ENCODE data around the gene AP3S1. TPM values are rescaled to one million over a fixed set of nuclear protein-coding genes. Genes with fewer than 3 reads are reported as not detected.

Gene AP3S1
- total RNA-seq, 2 experiments from 2014 or later: 33.2 to 33.6 TPM

DNA sequence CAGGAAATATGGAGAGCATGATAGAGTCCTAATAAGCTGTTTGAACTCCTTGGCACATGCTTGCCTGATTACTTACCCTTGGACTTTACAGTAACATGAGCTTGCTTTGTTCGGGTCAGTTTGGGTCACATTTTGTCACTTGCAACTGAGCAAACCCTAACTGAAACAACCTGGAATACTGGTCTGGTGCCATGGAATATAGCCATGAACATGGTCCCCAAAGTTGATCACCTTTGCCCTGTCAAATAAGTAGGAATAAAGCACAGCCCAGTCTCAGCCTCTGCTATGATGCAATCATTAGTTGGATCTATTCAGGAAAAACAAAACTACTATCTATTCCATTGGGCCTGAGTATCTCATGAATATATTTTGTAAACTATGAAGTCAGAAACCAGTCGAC lies 43.5 kb upstream of the AP3S1 start:
- no peaks in the 10 kb centered on the region for H3K9me3 Mint-ChIP-seq
- no peaks in the 10 kb centered on the region for H3K4me1 ChIP-seq (ENCODE audit: insufficient read depth, low read length)
- POLR2A ChIA-PET: no interaction called here

DNA sequence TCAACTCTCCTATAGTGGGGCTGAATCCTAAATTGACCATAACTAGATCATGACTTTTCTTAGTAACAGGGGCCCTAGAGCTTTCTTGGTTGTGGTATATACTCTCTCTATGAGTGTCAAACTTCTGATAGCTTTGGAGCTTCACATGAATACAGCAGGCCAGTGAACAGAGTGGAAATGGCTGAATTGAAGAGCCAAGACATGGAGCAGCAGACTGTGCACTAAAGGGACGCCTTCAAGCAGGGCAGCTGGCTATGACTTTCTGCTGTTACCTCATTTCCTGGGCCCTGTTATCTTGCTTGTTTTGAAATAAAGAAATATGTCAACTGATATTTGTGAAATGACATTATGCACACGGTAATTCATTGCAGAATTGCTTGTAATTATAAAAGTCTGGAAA lies 41.6 kb upstream of the AP3S1 start:
- H3K27ac Mint-ChIP-seq: no peak overlapping the region
- H3K9me3 Mint-ChIP-seq: no peaks in the 10 kb centered on the region
- DNase-seq: no peak
- Histone ChIP-seq H3K27me3 (ENCODE audit: control insufficient read depth in 1 of 2, insufficient read depth in 2 of 2, low read length in 2 of 2) (no peaks in the 10 kb centered on the region), H3K27ac (ENCODE audit: low read depth in 1 of 2, low read length in 2 of 2) (no peak overlapping the region), H3K4me3 (ENCODE audit: low read length) (no peak overlapping the region), H3K36me3 (ENCODE audit: insufficient read depth, low read length) (no peaks in the 10 kb centered on the region), H3K9me3 (ENCODE audit: control insufficient read depth in 1 of 2, insufficient read depth in 1 of 2, low read length in 2 of 2) (no peaks in the 10 kb centered on the region), H3K4me1 (ENCODE audit: insufficient read depth, low read length) (no peaks in the 10 kb centered on the region)
- intact Hi-C loops (cut with DNase I, micrococcal nuclease): no loop called here
- H3K4me3 Mint-ChIP-seq: no peak overlapping the region
- TF ChIP-seq, protein P1, sequence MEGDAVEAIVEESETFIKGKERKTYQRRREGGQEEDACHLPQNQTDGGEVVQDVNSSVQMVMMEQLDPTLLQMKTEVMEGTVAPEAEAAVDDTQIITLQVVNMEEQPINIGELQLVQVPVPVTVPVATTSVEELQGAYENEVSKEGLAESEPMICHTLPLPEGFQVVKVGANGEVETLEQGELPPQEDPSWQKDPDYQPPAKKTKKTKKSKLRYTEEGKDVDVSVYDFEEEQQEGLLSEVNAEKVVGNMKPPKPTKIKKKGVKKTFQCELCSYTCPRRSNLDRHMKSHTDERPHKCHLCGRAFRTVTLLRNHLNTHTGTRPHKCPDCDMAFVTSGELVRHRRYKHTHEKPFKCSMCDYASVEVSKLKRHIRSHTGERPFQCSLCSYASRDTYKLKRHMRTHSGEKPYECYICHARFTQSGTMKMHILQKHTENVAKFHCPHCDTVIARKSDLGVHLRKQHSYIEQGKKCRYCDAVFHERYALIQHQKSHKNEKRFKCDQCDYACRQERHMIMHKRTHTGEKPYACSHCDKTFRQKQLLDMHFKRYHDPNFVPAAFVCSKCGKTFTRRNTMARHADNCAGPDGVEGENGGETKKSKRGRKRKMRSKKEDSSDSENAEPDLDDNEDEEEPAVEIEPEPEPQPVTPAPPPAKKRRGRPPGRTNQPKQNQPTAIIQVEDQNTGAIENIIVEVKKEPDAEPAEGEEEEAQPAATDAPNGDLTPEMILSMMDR (IDR thresholded peaks at IDR 0.05): no peak
- ATAC-seq (ENCODE audit: poor library complexity): no peak
- H3K27me3 Mint-ChIP-seq: peaks cover 9% of the 10 kb centered on the region
- CTCF ChIA-PET: no interaction called here
- no peaks in the 10 kb centered on the region for H3K4me1 Mint-ChIP-seq (ENCODE audit: low read depth)
- no peaks in the 10 kb centered on the region for H3K36me3 Mint-ChIP-seq (ENCODE audit: low read depth)
- POLR2A ChIA-PET: no interaction called here

More for the DNA sequence above, 43.5 kb upstream of the AP3S1 start:
- CTCF ChIA-PET: no interaction called here
- no peak overlapping the region for H3K4me3 ChIP-seq (ENCODE audit: low read length)
- DNase-seq (no peak), ATAC-seq (ENCODE audit: poor library complexity) (no peak)
- no peaks in the 10 kb centered on the region for H3K36me3 ChIP-seq (ENCODE audit: insufficient read depth, low read length)
- no peaks in the 10 kb centered on the region for H3K9me3 ChIP-seq (ENCODE audit: control insufficient read depth in 1 of 2, insufficient read depth in 1 of 2, low read length in 2 of 2)
- H3K27me3 ChIP-seq (ENCODE audit: control insufficient read depth in 1 of 2, insufficient read depth in 2 of 2, low read length in 2 of 2): peaks cover under 1% of the 10 kb centered on the region in 2 experiments
- no peaks in the 10 kb centered on the region for H3K36me3 Mint-ChIP-seq (ENCODE audit: low read depth)
- H3K27ac ChIP-seq (ENCODE audit: low read depth in 1 of 2, low read length in 2 of 2): no peak overlapping the region
- H3K27ac Mint-ChIP-seq: no peak overlapping the region
- intact Hi-C loops (cut with DNase I, micrococcal nuclease): no loop called here
- peaks cover 13% of the 10 kb centered on the region for H3K27me3 Mint-ChIP-seq
- H3K4me1 Mint-ChIP-seq (ENCODE audit: low read depth): no peaks in the 10 kb centered on the region
- TF ChIP-seq, protein P1 (IDR thresholded peaks at IDR 0.05): no peak
- no peak overlapping the region for H3K4me3 Mint-ChIP-seq

DNA sequence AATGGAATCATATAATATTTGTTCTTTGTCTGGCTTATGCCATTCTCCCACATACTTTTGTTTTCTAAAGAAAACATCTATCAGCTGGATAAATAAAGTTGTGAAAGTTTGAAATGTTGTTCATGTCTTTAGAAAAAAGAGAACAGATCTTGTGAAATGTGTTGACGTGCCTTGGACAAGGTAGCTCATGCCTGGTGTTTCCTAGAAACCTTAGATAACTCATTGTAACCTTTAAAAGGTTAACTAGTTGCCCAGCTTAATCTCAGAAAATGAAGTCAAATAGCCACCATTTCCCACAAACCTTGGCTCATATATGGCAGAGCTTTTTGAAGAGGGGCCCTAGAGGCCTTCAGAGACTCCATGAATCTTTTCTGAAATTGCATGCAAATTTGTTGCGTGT lies 40.6 kb upstream of the AP3S1 start:
- ATAC-seq (ENCODE audit: poor library complexity) (no peak), DNase-seq (no peak)
- Histone ChIP-seq H3K9me3 (ENCODE audit: control insufficient read depth in 1 of 2, insufficient read depth in 1 of 2, low read length in 2 of 2) (no peaks in the 10 kb centered on the region), H3K27ac (ENCODE audit: low read depth in 1 of 2, low read length in 2 of 2) (no peak overlapping the region), H3K27me3 (ENCODE audit: control insufficient read depth in 1 of 2, insufficient read depth in 2 of 2, low read length in 2 of 2) (no peaks in the 10 kb centered on the region), H3K4me1 (ENCODE audit: insufficient read depth, low read length) (no peaks in the 10 kb centered on the region), H3K4me3 (ENCODE audit: low read length) (no peak overlapping the region), H3K36me3 (ENCODE audit: insufficient read depth, low read length) (no peaks in the 10 kb centered on the region)
- H3K36me3 Mint-ChIP-seq (ENCODE audit: low read depth): no peaks in the 10 kb centered on the region
- no peaks in the 10 kb centered on the region for H3K9me3 Mint-ChIP-seq
- ChIA-PET CTCF (no interaction called here), POLR2A (no interaction called here)
- H3K27me3 Mint-ChIP-seq: peaks cover 9% of the 10 kb centered on the region
- intact Hi-C loops (cut with DNase I, micrococcal nuclease): no loop called here
- H3K4me1 Mint-ChIP-seq (ENCODE audit: low read depth): no peaks in the 10 kb centered on the region
- TF ChIP-seq, protein P1 (IDR thresholded peaks at IDR 0.05): no peak
- H3K4me3 Mint-ChIP-seq: no peak overlapping the region
- no peak overlapping the region for H3K27ac Mint-ChIP-seq

Measured in CD4-positive, alpha-beta T cell (primary cell).